ENCODE measurements around the gene CYCS. TPM values are rescaled to one million over a fixed set of nuclear protein-coding genes. Genes with fewer than 3 reads are reported as not detected.

Gene CYCS
- total RNA-seq, result 91.0 TPM

DNA sequence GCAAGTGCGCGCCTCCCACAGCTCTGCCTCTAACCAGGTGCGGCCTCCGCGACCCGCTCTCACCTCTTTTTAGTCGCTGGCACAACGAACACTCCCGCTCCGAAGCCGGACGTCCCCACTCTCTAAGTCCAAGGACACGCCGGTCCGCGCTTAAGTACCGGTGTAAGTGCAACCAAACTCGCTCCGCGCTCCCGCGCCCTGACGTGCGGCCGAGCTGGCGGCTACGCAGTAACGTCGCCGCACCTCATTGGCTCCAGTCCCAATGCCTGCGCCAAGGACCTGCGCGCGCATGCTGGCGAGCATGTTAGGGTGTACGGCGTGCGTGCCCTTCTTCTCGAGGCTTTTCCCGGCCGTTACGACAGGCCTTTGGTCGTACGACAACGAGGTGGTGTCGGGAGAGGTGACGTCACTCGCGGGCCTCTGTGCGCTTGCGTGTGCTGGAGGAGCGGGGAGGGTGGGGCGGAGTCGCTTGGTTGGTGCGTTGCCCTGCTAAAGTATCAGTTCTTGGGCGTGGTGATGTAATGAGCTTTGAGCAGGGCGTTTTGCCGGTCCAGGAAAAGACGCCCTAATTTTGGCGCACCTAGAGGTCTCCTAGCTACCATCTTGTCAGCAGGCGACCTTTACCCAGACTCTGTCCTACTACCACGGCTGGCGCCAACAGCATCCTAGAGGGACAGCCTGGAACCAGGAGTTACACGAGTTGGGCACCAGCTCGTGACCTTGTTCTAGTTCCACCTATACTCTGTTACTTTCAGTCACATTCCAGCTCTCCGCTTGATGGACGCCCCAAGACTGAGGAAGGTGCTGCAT is at the start of gene CYCS:
Gene CYCS (minus strand): TSS at position 124 of the 810 bp plus-strand sequence. CDS start 1,141 bp downstream, outside the sequence.
- DNase-seq, result peak; percentile 100

DNA sequence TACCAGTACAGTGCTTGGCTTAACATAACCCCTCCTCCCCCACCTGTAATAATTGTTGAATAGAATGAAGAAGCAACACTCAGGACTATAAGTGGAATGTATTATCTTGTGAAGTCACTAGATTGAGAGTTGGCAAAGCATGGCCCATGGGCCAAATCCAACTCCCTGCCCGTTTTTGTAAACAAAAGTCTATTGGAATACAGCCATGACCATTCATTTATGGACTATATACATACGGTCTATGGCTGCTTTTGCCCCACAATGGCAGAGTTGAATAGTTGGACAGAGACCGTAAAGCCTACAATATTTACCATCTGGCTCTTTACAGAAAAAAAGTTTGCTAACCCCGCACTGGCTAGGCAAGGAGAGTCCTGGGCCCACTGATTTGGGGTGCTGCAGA is 48.1 kb upstream of the CYCS start:
- no peak for DNase-seq

DNA sequence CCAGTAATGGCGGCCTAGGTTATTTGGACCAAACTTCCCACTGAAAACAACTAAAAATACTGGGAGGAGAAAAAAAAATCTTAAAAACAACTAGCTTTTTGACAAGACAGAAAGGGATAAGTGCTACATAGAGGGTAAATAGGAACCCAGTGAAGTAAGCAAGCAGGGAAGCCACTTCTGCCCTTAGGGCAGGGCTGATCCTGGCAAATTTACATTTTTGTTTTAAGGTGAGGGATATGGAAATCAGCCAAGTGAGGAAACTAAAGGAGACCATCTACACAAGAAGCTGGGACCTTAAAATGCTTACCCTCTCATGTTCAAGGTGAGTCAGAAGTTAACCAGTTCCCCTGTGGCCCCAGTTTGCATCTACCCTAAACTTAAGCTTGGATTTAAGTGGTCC is 46.5 kb upstream of the CYCS start:
- no peak for DNase-seq

DNA sequence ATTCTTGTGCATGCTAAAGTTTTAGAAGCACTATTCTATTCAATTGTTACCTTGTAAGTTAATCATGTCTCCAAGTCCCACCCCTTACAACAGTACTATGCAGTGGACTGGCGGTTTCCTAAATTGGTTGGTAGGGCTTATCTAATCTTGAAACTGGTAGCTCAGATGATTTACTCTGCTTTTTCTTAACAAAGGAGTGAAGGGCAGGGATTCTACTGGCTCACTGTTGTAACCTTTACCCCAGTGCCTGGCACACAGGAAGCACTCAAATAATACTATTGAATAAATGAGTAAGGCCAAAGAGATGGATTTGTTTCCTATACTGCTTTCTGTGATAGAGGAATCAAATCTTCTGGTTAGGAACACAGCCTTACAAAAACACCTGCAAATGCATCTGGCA is 46.0 kb upstream of the CYCS start:
- no peak for DNase-seq

DNA sequence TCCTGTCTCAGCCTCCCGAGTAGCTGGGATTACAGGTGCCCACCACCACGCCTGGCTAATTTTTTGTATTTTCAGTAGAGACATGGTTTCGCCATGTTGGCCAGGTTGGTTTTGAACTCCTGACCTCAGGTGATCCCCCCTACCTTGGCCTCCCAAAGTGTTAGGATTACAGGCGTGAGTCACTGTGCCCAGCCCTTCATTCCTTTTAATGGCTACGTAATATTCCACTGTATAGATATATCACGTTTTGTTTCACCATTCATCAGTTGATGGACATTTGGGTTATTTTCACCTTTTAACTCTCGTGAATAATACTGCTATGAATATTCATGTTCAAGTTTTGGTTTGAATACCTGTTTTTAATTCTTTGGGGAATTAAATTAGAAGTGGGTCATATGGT is 44.6 kb upstream of the CYCS start:
- DNase-seq, result no peak

DNA sequence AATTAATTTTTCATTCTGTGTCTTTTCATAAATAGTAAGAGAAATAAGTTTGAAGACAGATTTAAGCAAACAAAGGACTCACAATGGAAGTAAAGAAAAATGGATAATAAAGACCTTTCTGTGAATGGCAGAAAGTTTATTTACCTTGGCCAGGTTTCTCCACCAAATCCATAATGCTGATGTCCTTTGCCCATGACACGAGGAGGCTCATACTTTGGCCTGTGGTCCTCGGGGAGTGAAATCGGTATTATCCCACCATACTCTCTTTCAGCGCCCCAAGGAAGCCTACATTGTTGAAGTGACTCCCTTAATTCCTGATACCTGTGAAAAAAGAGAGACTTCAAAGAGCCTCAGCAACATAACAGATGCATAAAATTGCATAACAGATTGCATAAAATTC is 43.1 kb upstream of the CYCS start:
- no peak for DNase-seq

DNA sequence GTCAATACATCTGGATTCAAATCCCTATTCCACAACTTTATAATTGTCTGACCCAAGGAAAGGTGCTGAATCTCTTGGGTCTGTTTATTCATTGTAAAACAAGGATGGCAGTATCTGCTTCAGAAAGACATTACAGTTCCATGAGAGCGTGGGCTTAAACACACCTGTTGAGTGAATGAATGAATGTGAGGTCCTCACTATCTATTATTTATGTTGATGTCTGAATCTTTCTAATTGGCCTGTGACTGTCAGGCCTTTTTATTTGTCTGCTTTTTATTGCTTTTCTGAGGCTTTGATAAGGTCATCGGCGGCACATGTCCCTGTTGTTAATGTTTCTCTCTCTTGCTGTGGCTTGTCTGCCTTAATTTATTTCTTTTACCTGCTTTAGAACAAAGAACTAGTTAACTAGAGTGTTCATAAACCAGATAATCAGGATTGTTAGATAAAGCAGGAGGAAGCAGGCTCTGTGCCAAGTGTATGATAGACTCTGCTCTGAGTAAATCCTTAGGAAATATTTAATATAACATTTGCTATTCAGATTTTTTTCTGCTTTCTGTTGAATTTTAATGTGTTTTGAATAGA is 42.3 kb upstream of the CYCS start:
- no peak for DNase-seq

DNA sequence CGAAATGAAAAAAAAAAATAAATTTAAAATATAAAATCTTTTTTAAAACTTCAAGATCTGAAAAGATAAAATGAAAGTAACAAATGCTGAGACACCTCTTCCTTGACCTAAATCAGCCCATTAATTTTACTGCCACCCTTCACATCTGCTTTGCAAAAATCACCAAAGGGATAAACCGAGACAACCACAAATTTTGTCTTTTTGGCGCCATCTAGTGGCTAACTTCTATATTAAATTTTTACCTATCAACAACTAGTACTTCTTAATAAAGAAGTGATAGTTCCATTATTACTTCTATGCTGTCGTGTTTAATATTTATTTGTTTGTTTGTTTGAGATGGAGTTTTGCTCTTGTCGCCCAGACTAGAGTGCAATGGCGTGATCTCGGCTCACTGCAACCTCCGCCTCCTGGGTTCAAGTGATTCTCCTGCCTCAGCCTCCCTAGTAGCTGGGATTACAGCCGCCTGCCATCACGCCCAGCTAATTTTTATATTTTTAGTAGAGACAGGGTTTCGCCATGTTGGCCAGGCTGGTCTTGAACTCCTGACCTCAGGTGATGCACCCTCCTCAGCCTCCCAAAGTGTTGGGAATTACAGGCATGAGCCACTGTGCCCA is 35.0 kb upstream of the CYCS start:
- DNase-seq, result peak; percentile 72

DNA sequence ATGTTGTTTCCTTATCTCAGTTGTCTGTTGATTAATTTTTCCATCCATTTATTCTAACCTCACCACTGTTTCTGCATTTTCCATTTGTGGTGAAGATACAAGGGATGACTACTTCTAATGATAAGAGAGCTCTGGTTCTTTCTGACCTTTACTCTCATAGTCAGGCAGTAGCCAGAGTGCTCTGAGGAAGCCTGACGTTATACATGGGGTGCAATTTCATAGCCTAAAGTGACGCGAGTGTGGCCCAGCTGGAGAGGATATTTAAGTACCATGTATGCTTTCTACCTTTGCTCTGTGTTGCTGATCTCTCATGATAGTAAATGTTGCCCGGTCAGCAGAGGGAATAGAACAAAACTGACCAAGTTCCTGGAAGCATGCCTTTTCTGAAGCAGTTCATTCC is 33.9 kb upstream of the CYCS start:
- DNase-seq, result no peak

DNA sequence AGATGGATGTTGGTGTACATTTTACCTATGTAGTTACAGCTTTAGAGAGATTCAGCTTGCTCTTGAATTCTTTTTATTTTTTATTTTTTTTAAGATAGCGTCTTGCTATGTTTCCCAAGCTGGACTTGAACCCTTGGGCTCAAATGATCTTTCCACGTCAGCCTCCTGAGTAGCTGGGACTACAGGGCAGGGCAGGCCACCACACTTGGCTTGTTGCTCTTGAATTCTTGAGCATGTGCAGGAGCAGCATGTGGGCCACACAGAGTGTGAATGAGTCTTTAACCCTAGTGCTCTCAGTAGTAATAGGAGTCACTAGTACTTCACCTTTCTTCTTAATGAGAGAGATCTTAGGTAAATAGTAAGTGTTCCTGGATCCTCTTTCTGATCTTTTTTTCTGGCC is 26.7 kb upstream of the CYCS start:
- no peak for DNase-seq

DNA sequence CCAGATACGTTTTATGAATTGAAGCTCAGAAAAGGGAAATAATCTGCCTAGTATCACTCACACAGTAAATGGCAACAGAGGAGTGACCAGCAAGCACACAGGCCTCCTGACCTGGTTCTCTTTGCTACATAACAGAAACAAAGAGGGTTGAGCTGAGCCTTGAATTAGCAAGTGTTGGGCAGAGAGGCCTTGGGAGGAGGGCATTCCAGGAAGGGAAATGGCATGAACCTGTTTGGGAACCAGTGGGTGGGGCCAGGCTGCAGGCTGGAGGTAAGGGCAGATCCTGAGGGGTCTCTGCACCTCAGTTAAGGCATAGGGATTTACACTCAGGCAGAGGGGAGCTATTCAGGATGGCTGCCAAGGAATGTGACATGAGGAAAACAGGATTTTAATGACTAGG is 24.8 kb upstream of the CYCS start:
- no peak for DNase-seq

DNA sequence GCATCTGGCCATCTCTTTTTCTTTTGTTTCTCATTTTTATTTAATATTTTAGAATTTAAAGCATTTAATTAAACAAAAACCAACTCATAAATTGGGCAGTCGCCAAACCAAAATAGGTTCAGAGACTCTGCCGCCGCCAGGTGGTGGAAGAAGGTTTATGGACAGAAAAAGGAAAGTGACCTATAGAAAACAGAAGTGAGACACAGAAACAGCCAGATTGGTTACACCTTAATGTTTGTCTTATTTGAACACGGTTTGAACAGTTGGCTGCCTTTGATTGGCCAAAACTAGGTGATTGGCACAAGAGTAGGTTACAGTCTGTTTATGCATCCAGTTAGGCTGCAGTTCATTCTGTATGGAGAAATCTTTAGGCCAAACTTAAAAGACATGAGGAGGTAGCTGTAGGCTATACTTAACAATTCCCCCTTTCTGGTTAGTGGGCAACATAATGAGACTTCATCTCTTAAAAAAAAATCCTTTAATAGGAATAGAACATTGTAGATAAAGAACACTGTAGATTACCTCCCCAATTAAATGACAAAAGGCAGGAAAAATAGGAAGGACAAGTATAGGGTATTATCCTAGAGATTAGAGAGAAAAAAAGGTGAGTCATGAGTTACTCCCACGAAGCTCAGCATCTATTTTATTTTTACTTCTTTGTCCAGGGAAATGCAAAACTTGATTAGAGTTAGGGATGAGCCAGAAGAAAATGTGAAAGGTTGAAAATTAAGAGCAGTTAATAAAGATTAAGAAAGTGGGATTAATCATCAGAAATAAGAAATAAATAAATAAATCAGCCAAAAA is 23.9 kb upstream of the CYCS start:
- DNase-seq, result no peak

DNA sequence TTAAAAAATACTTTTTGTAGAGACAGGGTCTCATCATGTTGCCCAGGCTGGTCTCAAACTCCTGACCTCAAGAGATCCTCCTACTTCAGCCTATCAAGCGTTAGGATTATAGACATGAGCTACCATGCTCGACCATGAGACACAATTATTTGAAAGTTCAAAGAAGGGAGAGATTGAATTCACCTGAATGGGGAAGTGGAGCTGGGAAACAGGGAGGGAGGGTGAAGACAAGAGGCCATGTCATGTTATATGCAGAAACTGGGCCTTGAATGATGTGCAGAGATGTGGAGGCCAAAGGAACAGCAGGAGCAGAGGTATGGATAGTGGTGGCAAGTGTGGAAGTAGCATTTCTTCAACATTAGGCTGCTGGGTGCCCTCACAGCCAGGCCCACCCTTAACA is 18.7 kb upstream of the CYCS start:
- no peak for DNase-seq

DNA sequence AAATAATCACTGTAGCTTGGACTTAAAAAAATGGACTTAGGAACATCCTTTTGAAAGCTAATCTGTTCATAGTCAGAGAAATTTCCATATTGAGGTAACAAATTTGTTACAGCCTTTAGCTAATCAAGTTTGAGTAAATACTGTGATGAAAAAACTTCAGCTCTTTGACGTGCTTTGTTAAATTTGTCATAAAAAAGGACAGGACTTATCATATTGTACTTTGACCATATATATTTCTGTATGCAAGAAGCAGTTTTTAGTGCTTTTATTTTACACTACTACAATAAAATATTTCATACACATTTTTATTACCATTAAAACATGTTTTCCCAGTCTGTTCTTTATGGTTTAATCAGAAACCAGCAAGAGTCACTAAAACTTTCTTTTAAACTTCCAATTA is 14.5 kb upstream of the CYCS start:
- no peak for DNase-seq

DNA sequence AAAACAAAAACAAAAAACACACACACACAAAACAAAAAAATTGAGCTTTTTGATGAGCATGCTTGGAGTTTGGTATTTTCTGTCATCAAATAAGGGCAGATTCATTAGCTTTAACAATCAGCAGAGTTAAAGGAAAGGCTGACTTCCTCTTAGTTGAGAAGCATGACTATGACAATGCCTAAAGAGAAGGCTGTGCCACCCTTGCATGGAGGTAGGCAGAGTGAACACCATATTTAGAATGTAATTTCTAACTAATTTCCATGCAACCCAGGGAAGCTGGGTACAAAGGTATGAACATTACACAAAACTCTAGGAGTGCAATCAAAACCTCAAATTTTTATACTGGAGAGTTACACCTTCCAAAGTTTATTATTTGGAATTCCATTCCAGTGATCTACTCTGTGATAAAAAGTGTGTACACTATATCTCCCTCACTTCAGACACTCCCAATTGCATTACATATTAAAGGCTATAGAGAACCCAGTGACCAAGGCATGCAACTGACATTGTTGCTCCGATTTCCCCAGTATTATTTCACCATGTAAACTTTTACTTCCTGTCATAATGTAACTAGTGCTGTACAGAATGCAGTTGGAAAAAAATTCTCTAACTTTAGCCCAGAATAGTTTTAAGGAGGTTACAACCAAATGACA is 9.4 kb upstream of the CYCS start:
- no peak for DNase-seq

DNA sequence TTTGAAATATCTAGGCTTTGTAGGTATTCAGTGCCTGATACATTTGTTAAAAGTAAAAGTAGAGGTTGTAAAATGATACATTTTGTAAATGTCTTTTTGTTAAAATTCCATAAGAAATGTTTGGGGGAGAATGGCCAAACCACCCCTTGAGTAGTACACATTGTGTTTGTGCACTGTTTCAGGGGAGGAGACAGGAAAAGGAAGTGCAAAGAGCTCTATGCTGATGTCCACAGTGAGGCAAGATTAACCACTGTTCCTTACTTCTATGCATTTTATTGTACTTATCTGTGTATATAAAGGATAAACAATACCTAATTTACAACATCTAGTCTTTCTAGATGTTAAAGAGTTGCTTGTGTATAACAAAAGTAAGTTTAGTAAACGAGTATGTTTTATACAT is 7.4 kb upstream of the CYCS start:
- DNase-seq, result no peak

DNA sequence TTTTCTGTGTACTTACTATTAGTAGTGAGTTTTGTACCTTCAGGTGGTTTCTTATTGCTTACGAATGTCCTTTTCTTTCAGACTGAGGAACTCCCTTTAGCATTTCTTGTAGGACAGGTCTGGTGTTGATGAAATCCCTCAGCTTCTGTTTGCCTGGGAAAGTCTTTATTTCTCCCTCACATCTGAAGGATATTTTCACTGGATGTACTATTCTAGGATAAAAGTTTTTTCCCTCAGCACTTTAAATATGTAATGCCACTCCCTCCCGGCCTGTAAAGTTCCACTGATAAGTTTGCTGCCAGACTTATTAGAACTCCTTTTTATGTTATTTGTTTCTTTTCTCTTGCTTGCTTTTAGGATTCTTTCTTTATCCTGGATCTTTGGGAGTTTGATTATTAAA is 1.7 kb upstream of the CYCS start:
- DNase-seq, result peak; percentile 11

DNA sequence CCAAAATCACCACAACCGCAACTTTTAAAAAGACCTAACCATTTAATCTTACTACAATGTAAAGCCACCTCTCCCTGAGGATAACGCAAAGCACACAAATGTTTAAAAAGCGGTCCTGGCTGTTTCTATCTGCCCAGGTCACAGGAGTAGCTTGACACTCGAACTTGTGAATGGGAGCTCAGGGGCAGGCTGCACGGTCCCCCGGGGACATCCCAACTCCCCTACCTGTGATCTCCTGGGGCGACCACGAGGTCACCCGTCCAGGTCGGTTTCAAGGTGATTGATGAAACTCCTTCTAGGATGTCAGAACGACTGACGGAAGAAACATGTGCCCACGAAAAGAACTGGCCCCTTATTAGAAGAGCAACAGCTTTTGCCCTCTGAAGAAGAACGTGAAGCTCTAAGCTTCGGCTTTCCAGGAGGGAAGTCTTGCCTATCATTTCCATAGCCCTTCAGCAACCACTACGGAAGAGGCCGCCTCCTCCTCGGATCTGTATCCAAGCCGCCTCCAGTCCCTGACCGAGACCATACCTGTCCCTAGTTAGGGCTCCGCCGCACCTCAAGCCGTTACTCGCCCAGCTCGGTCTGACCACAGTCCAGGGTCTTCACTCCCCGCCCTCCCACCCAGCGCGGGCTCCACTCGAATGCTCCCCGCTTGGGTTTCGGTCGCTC is 459 bp downstream of the CYCS start:
- no peak for DNase-seq

DNA sequence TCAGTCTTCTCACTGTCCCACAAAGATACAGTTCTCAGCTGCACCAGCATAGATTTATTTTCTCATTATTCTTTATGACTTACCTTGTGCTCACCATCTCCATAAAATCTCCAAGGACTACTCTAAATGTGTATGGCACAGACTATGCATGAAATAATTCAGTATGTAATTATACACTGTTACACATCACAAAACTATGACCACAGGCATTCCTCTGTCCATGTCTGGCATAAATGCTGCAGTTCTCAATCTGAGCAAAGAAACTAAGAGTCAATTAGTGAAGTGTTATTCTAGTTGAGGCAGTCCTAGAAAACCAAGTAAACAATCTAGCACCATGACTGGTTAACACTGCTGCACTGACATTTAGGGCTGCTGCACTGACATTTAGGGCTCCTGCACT is 2.7 kb downstream of the CYCS start:
- DNase-seq, result no peak

DNA sequence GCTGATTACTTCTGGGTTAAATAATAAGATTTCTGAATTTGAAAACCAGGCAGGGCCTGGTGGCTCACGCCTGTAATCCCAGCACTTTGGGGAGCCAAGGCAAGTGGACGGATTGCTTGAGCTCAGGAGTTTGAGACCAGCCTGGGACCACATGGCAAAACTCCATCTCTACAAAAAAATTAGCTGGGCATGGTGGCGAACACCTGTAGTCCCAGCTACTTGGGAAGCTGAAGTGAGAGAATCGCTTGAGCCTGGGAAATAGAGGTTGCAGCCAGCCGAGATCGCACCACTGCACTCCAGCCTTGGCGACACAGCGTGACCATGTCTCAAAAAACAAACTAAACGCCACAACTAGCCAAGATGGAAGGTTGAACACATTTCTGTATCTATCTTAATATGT is 3.5 kb downstream of the CYCS start:
- no peak for DNase-seq

DNA sequence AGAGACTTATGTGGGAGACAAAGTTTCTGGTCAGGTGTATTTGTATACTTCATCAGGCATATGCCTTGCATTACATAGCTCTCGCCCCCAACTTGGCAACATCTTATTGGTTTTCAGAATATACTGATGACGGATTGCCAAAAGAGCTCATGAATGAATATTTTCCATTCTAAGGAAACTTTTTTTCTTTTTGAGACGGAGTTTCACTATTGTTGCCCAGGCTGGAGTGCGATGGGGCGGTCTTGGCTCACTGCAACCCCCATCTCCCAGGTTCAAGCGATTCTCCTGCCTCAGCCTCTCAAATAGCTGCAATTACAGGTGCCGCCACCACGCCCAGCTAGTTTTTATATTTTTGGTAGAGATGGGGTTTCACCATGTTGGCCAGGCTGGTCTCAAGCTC is 6.0 kb downstream of the CYCS start:
- no peak for DNase-seq

Measured in tongue (tissue), 2 donors.